GM12878 (cell line): Measurements from ENCODE around the gene DMD. TPM values are rescaled to one million over a fixed set of nuclear protein-coding genes. Genes with fewer than 3 reads are reported as not detected.

Experiments used
- ATAC-seq: fragments of 200-7000 bp; cut with Tn5 transposase; 3 replicates; pipeline ENCODE4 v1.9.1; 2020; ENCODE audit warnings: mild to moderate bottlenecking, moderate library complexity
- BruUV-seq: library from RNA; stranded (reverse); fragments of 400-500 nt; replicated peaks from 2 replicates; lab custom pipeline; 2021; lab: Mats Ljungman, UMichigan
- CTCF ChIA-PET: fragments of 300-600 bp; sonication (Branson Sonifier 250); formaldehyde crosslinking; extraction: SDS; loops from one replicate; lab custom pipeline; 2021; ENCODE audit warnings: inconsistent platforms; lab: Yijun Ruan, JAX
- POLR2A ChIA-PET: fragments of 350-600 bp; formaldehyde crosslinking; extraction: SDS; loops from one replicate; lab custom pipeline; 2021; ENCODE audit warnings: inconsistent platforms; lab: Charles Lee
- RAD21 ChIA-PET: fragments of 300-600 bp; sonication (Branson Sonifier 250); formaldehyde crosslinking; loops from one replicate; lab custom pipeline; 2023; ENCODE audit warnings: antibody characterized with exemption; ENCODE audit not compliant: unreplicated experiment; lab: Charles Lee
- SMC1A ChIA-PET: fragments of 300-600 bp; sonication (Branson Sonifier 250); formaldehyde crosslinking; loops from one replicate; lab custom pipeline; 2023; ENCODE audit not compliant: unreplicated experiment, uncharacterized antibody; lab: Charles Lee
- DNase-seq: peaks from one replicate; pipeline ENCODE4 v3.0.0-alpha.2; 2011; ENCODE audit warnings: low read depth, low spot score
- FAIRE-seq: peaks from 3 replicates; lab custom pipeline; 2011; peaks lifted over from hg19 to GRCh38; lab: Jason Lieb, UNC
- H2AFZ ChIP-seq: 2 replicates; pipeline ENCODE4 v1.6.0; 2011; ENCODE audit warnings: low read depth, low read length, control low read depth; ENCODE audit not compliant: control insufficient read depth
- H3K27ac ChIP-seq: 2 replicates; pipeline ENCODE4 v1.5.1; 2011; ENCODE audit warnings: control low read depth; ENCODE audit not compliant: control insufficient read depth, insufficient read depth
- H3K27me3 ChIP-seq, 2 experiments: replicated peaks in 1 of 2; 2 replicates each; pipeline versions ENCODE4 v1.6.0 to v1.6.1; 2011; ENCODE audit warnings: low read length in 1 of 2; ENCODE audit not compliant: control insufficient read depth in 2 of 2, insufficient read depth in 2 of 2
- H3K36me3 ChIP-seq, 2 experiments: 2 replicates each; pipeline ENCODE4 v1.5.1; 2011; ENCODE audit warnings: low read length in 1 of 2; ENCODE audit not compliant: control insufficient read depth in 2 of 2, insufficient read depth in 2 of 2
- H3K4me1 ChIP-seq: 2 replicates; pipeline ENCODE4 v1.6.1; 2011; ENCODE audit warnings: mild to moderate bottlenecking, low read length, moderate library complexity, mixed read lengths; ENCODE audit not compliant: control insufficient read depth, insufficient read depth
- H3K4me2 ChIP-seq: 2 replicates; pipeline ENCODE4 v1.6.0; 2011; ENCODE audit warnings: control low read depth; ENCODE audit not compliant: control insufficient read depth, insufficient read depth
- H3K4me3 ChIP-seq: fragments of 200-600 bp; sonication (generic); 2 replicates; pipeline ENCODE4 v1.5.1; 2016
- H3K79me2 ChIP-seq: 2 replicates; pipeline ENCODE4 v1.6.0; 2011; ENCODE audit warnings: low read length; ENCODE audit not compliant: control insufficient read depth, insufficient read depth
- H3K9ac ChIP-seq: 2 replicates; pipeline ENCODE4 v1.8.0; 2011; ENCODE audit warnings: low read length, control low read depth, mixed read lengths; ENCODE audit not compliant: control insufficient read depth, insufficient read depth
- H3K9me3 ChIP-seq: replicated peaks from 3 replicates; pipeline ENCODE4 v1.5.1; 2011; ENCODE audit warnings: mild to moderate bottlenecking, low read length; ENCODE audit not compliant: control insufficient read depth, insufficient read depth
- H4K20me1 ChIP-seq: 2 replicates; pipeline ENCODE4 v1.6.0; 2011; ENCODE audit not compliant: control insufficient read depth, insufficient read depth
- BCL3 ChIP-seq: IDR thresholded peaks from 2 replicates; pipeline ENCODE4 v1.6.1; 2011; ENCODE audit warnings: borderline replicate concordance, low read depth, mild to moderate bottlenecking, moderate library complexity, low read length; ENCODE audit not compliant: insufficient read depth, poor library complexity, severe bottlenecking
- BHLHE40 ChIP-seq, 2 experiments: fragments of 450-650 bp in 1 of 2; IDR thresholded peaks; 2 replicates each; pipeline ENCODE4 v1.6.1; 2011 to 2017; ENCODE audit warnings: low read depth in 2 of 2, borderline replicate concordance in 1 of 2, improper control_type of control experiment in 1 of 2, low read length in 1 of 2, mild to moderate bottlenecking in 1 of 2
- EED ChIP-seq: sonication (generic); IDR thresholded peaks from 2 replicates; pipeline ENCODE4 v1.6.1; 2016; ENCODE audit warnings: antibody characterized with exemption, low read depth
- KLF5 ChIP-seq: fragments of 450-650 bp; IDR thresholded peaks from 2 replicates; pipeline ENCODE4 v1.6.1; 2014; ENCODE audit warnings: mild to moderate bottlenecking; ENCODE audit not compliant: partially characterized antibody
- NFXL1 ChIP-seq: fragments of 450-650 bp; IDR thresholded peaks from 2 replicates; pipeline ENCODE4 v1.6.1; 2017; ENCODE audit warnings: antibody characterized with exemption, mild to moderate bottlenecking, borderline replicate concordance
- NRF1 ChIP-seq: conservative IDR thresholded peaks from 2 replicates; pipeline ENCODE4 v1.6.1; 2011; ENCODE audit warnings: mild to moderate bottlenecking, low read depth, low read length, improper control_type of control experiment
- SKIL ChIP-seq: fragments of 450-650 bp; IDR thresholded peaks from 2 replicates; pipeline ENCODE4 v1.6.1; 2017; ENCODE audit warnings: mild to moderate bottlenecking, low read depth, inconsistent platforms; ENCODE audit not compliant: poor library complexity, severe bottlenecking
- SUPT20H ChIP-seq: IDR thresholded peaks from 2 replicates; pipeline ENCODE4 v1.6.1; 2011; ENCODE audit warnings: low read depth, mild to moderate bottlenecking, low read length, moderate library complexity, borderline replicate concordance; ENCODE audit not compliant: control insufficient read depth
- ZBTB33 ChIP-seq: fragments of 450-650 bp; IDR thresholded peaks from 2 replicates; pipeline ENCODE4 v1.6.1; 2017; ENCODE audit warnings: mild to moderate bottlenecking
- WGBS: methylation state at CpG from one replicate; pipeline ENCODE4 v1.1.6; 2016; ENCODE audit warnings: low lambda C conversion rate; ENCODE audit not compliant: insufficient replicate concordance, insufficient coverage; ENCODE audit errors: missing lambda C conversion rate; 5-methylcytosine and 5-hydroxymethylcytosine counted together
- in situ Hi-C: fragments of 300-500 bp; cut with MboI; formaldehyde crosslinking; loops from 9 replicates; pipeline ENCODE4 v1.14.3; 2018; ENCODE audit warnings: mixed read lengths
- intact Hi-C: fragments of 100-400 bp; cut with micrococcal nuclease; formaldehyde crosslinking; loops from one replicate; pipeline ENCODE4 v1.14.2; 2022; ENCODE audit not compliant: unreplicated experiment
- polyA plus RNA-seq, 11 experiments: library from polyadenylated mRNA; depleted of rRNA in 4 of 11; unstranded in 6 of 11; stranded (reverse) in 5 of 11; fragments of >200 nt; fragmentation: Nextera tagmentation in 4 of 11; fragmentation: Illumina TruSeq in 1 of 11; extraction: Ambion mirVana in 4 of 11; extraction: Trizol in 1 of 11; gene quantifications; 1 replicate in 1 of 11; 2 replicates in 10 of 11; pipeline versions ENCODE4 v1.2.1 to v1.2.3, GENCODE V29; 2011 to 2016; ENCODE audit warnings: inconsistent platforms in 2 of 11, missing spikeins in 2 of 11, low read depth in 1 of 11
- total RNA-seq, 4 experiments: library from RNA; depleted of rRNA in 3 of 4; stranded (reverse); fragments of >200 nt in 3 of 4; fragmentation: Illumina TruSeq in 1 of 4; extraction: Trizol in 1 of 4; gene quantifications; 2 replicates each; pipeline versions ENCODE4 v1.2.1 to v1.2.3, GENCODE V29; 2013 to 2021

Gene DMD
- total and polyA plus RNA-seq, 10 of the 15 experiments (the other 5 are each of a cell fraction or from before 2014, with no cell fraction given), result 1.4 to 24.3 (median 4.3) TPM

GRCh38 chrX:31222946-31223345, 1988.4 kb downstream of the DMD start:
- TF ChIP-seq ZBTB33, result no peak
- no peak for TF ChIP-seq SUPT20H
- TF ChIP-seq BHLHE40 (IDR thresholded peaks at IDR 0.05; ENCODE audit: borderline replicate concordance in 1 of 2, low read depth in 2 of 2, low read length in 1 of 2), result no peak
- TF ChIP-seq EED, result no peak
- no peak for TF ChIP-seq SKIL
- no peak for TF ChIP-seq BCL3
- TF ChIP-seq KLF5, result no peak
- no peak for TF ChIP-seq NFXL1
- TF ChIP-seq NRF1, result no peak
- BruUV-seq, result no TSS peak
- no peak overlapping the region for H2AFZ ChIP-seq
- no peak overlapping the region for H3K4me2 ChIP-seq
- CTCF ChIA-PET, result interaction anchor here (0.6 to 3.6 kb wide), 7 partner anchors 9 to 635 kb away, joined by 3 to 37 read pairs (median 5); no protein-coding TSS in a partner anchor
- RAD21 ChIA-PET, result interaction anchor here (0.8 to 2.6 kb wide), 4 partner anchors 9 to 186 kb away, joined by 3 to 11 read pairs (median 6); no protein-coding TSS in a partner anchor
- H3K4me3 ChIP-seq, result no peak overlapping the region
- intact Hi-C loops, result no loop called here
- H3K9ac ChIP-seq, result no peak overlapping the region
- no peak for DNase-seq
- 61% methylated on average over 6 of the region's 6 CpGs for WGBS
- peaks cover 5% of the 10 kb centered on the region; the same call in 1 of the 2 replicates for H3K4me1 ChIP-seq
- H3K27ac ChIP-seq, result no peak overlapping the region
- in situ Hi-C loops, result no loop called here
- no peak for ATAC-seq
- no peaks in the 10 kb centered on the region for H4K20me1 ChIP-seq
- SMC1A ChIA-PET, result interaction anchor here (0.9 to 3.0 kb wide), 6 partner anchors 11 to 184 kb away, joined by 3 to 22 read pairs (median 4); no protein-coding TSS in a partner anchor
- no peaks in the 10 kb centered on the region; the same call in 2 of the 3 replicates for H3K9me3 ChIP-seq
- H3K27me3 ChIP-seq, result no peaks in the 10 kb centered on the region
- no peaks in the 10 kb centered on the region for H3K79me2 ChIP-seq
- POLR2A ChIA-PET, result interaction anchor here (0.7 to 2.5 kb wide), 4 partner anchors 9 to 173 kb away, joined by 3 to 9 read pairs (median 4); no protein-coding TSS in a partner anchor
- H3K36me3 ChIP-seq, result no peaks in the 10 kb centered on the region
- FAIRE-seq, result no peak
